HG02571 (cell line): ENCODE measurements around the gene USP37.

Experiments used
- ATAC-seq: cut with Tn5 transposase; IDR thresholded peaks from one replicate; pipeline ENCODE4 v1.9.1; 2021; ENCODE audit warnings: mild to moderate bottlenecking, moderate library complexity; ENCODE audit not compliant: unreplicated experiment

The USP37 gene

GRCh38 chr2:218477247-218477646, 90.9 kb downstream of the USP37 start:
- ATAC-seq, result no peak

DNA sequence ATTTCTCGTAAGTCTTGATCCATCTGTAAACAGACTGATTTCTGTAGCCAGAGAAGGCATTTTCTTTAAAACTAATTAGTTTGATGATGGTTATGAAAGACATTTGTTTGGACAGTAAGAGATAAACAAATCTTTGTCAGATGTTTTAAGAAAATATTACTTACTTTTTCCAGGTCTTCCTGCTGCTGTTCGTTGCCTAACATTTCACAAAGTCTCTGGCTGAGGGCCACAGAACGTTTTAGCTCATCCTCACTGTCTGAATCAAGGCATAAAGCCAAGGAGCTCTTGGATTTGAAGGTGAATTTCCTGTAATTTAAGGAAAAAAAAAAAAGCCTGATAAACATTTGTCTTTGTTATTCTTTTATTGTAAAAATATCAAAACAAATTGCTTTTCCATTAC, 91.5 kb downstream of the USP37 start:
- no peak for ATAC-seq

DNA sequence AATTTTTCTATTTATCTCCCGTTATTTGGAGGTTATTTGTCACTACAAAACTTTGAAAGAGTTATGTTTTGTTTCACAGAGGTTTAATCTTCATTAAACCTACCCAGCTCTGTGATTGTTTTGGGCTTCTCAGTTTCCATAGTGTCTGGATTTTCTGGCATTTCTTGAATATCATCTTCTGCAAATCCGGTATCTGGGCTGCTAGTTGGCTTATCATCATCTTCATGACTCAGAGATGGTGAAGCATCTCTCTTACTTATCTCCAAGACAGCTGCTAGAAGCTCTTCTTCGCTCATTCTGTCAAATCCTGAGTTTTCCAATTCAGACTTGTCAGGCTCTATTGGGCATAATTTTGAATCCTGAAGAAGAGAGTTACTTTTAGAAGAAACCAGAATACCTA, 93.6 kb downstream of the USP37 start:
- ATAC-seq, result no peak

DNA sequence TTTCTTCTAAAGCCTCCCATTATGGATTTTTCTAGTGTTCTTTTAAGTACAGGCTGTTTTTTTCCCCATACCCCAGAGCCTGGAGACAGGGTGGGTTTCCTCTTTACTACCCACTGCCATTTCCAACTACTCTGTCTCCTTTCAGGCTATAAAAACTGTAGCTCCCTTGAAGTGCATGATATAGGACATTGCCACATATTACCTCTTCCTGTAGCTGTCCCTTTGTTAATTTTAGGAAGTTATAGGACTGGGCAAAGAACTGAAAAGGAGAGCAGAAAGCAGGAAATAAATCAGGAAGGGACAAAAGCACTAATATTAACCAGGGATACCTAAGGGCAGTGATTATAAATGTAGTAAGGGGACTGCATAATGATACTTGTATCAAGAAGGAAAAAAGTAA, 95.2 kb downstream of the USP37 start:
- no peak for ATAC-seq

- no peak for ATAC-seq
Measured at GRCh38 chr2:218471982-218472381, 96.2 kb downstream of the USP37 start.

GRCh38 chr2:218471036-218471435, 97.1 kb downstream of the USP37 start:
- ATAC-seq, result no peak

- no peak for ATAC-seq
Measured at GRCh38 chr2:218470448-218470847, 97.7 kb downstream of the USP37 start.

GRCh38 chr2:218465987-218466633, 102.0 kb downstream of the USP37 start:
- ATAC-seq, result no peak

- ATAC-seq, result no peak
Measured at GRCh38 chr2:218458598-218458997, 109.6 kb downstream of the USP37 start.

- ATAC-seq, result no peak
Measured at GRCh38 chr2:218456849-218457248, 111.3 kb downstream of the USP37 start.

DNA sequence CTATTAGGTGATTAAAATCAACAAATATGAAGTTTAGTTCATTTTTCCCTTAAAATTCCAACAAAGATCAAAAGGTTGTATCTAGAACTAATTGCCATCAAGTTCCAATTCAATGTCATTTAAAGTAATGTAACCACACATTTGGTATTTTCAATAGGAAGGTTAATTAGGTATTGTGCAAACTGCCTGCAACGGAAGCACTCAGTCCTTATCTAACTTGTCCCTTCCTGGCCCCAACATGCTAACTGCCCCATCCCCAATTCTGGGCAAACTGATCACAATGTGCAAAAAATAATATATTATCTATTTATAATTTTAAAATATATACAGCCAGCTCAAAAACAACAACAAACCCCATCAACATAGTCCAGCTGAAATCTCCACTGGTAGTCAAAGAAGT, 116.1 kb downstream of the USP37 start:
- ATAC-seq, result no peak

GRCh38 chr2:218448934-218449333, 119.2 kb downstream of the USP37 start:
- ATAC-seq, result no peak

DNA sequence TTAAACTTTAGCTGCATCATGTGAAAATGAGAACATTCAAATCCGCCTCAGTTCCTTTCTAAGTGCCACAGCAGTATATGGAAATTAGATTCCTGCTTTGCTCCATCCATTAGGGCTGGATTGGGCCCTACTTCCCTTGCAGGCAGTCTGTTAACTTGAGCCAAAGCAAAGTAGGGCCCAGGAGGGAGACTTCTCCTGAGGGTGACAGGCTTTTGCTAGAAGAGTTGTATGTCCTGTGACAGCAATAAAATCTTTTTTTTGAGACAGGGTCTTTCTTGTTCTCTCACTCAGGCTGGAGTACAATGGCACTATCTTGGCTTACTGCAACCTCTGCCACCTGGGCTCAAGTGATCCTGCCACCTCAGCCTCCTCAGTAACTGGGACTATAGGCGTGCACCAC, 121.1 kb downstream of the USP37 start:
- ATAC-seq, result no peak

- ATAC-seq, result no peak
Measured at GRCh38 chr2:218446547-218446946, 121.6 kb downstream of the USP37 start.

GRCh38 chr2:218445602-218446001, 122.5 kb downstream of the USP37 start:
- ATAC-seq, result no peak

GRCh38 chr2:218444692-218445357, 123.3 kb downstream of the USP37 start:
- no peak for ATAC-seq

DNA sequence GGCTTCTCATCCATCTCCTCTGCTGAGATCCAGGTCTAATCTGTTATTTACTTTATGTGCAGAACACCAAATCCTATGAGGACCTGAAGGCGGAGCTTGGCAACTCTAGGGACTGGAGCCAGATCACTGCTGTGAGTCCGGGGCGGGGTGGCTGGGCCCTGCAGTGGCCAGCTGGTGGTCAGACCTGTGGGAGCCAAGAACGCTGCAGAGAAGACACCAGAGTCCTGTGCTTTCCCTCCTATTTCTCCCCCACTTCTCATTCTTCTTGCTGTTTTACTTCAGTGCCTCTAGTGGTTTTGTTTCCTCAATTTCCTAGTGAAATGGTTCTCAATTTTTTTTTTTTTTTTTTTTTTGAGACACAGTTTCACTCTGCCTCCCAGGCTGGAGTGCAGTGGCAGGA, 129.6 kb downstream of the USP37 start:
- no peak for ATAC-seq

DNA sequence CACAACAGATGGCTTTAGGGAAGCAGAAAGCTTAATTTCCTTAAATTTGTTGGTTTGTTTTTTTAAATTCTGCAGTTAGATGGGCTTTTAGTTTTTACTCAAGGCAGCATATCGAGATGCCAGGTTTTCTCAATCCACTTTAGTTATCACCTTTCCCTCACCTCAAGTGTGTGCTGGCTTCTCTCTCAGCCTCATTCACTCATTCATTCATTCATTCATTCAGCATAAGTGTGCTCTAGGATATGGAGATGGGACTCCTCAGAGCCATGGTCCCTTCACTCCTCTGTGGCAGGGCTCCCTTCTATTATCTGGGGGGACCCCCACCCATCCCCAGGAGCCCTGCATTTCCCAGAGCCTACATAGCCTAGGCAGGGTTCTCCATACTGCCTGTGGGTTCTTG, 130.2 kb downstream of the USP37 start:
- ATAC-seq, result no peak

DNA sequence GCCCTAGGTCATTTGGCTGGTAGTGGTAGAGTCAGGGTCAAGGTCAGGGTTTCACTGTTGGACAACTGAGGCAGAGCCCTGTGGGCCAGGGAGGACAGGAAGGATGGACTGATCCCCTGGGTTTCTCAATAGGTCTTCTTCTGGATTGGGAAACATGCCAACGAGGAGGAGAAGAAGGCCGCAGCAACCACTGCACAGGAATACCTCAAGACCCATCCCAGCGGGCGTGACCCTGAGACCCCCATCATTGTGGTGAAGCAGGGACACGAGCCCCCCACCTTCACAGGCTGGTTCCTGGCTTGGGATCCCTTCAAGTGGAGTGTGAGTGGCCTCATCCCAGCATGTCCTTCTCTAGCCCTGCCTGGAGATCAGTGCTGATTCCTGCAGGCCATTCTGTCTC, 131.2 kb downstream of the USP37 start:
- ATAC-seq, result no peak

- ATAC-seq, result no peak
Measured at GRCh38 chr2:218435003-218435982, 132.9 kb downstream of the USP37 start.

DNA sequence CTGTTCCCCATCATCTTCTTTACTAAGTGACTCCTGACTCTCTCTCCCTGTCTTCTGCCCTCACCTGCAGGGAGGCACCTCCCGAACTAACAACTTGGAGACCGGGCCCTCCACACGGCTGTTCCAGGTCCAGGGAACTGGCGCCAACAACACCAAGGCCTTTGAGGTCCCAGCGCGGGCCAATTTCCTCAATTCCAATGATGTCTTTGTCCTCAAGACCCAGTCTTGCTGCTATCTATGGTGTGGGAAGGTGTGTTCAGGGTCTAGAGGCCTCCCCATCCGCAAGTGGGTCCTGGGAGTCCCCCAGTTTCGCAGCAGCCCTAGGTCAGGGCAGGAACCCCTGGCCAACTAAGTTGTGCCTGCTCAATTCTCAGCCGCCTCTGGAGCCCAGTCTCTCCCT, 133.7 kb downstream of the USP37 start:
- no peak for ATAC-seq
